CD4-positive, alpha-beta T cell treated with Interleukin-1 beta for 1 hour (primary cell): ENCODE measurements around the gene PCNX4.

Source experiments
- DNase-seq, 2 donors: peaks; one replicate each; pipeline ENCODE4 v3.0.0-alpha.2; 2020 to 2022

PCNX4 gene

DNA sequence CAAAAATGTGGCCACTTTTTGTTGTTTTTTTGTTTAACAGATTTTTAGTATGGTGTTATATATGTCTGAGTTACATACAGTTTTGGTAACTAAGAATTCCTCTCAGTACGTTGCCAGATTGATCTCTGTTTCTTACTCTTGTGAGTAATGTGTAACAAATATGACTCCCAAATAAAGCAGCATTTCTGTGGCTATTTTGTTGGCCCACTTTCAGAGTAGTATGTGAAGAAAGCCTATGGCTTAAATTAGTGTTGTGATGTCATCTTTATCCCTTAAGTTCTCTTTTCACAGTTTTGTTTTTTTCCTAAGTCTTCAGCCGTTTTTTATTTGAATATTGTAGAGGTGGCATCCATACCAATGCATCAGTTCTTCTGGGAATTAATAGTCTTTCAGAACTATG lies 10.7 kb downstream of the PCNX4 start:
- DNase-seq: no peak

DNA sequence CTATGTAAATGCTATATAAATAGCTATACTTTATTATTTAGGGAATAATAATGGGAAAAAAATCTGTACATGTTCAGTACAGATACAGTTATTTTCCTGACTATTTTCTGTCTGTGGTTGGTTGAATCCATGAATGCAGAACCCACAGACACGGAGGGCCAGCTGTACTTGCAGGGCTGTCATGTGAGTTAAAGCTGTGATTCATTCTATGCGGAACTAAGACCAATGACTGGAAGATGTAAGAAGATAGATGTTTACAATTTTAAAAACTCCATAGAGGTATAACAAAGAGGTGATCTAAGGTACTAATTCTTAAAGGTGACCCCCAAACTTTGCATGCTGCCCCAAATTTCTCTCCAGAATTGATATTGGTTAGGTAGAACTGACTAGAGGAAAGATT lies 14.6 kb downstream of the PCNX4 start:
- no peak for DNase-seq

DNA sequence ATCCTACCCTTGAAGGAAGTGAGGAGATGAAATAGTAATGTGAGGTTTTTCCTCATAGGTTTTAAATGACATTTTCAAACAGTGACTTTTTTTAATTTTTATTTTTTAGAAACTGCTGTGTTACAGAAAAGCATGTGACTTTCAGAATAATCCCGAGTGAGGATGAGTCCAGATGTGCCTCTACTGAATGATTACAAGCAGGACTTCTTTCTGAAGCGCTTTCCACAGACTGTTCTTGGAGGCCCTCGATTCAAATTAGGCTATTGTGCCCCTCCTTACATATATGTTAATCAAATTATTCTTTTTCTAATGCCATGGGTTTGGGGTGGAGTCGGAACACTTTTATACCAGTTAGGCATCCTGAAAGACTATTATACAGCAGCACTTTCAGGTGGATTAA lies 15.8 kb downstream of the PCNX4 start:
- DNase-seq: no peak

DNA sequence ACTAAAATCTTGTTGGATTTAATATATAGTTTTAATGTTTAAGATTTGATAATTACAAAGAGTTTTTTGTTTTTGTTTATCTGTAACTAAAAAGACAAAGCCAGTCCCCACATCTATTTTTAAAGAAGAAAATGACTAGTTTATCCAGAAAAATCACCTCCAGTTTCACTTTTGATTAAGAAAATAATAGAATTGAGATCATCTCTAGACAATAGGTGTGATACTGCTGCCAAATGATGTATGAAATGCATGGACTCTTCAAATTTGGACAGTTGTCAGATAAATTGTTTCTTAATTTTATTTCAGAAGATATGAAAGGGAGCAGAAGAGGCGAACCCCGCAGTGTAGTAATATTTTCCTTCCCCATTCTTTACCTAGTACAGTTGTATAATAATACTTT lies 20.0 kb downstream of the PCNX4 start:
- DNase-seq: no peak

DNA sequence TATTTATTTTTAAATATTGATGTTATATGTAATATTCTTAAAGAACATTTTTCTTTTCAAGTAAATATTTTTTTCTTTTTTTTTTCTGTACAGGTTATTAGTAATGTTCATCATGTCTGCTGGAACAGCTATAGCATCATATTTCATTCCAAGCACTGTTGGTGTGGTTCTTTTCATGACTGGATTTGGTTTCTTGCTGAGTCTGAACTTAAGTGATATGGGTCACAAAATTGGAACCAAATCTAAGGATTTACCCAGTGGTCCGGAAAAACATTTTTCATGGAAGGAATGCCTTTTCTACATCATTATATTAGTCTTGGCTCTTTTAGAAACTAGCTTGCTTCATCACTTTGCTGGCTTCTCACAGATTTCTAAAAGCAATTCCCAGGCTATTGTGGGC lies 23.2 kb downstream of the PCNX4 start:
- DNase-seq: no peak

DNA sequence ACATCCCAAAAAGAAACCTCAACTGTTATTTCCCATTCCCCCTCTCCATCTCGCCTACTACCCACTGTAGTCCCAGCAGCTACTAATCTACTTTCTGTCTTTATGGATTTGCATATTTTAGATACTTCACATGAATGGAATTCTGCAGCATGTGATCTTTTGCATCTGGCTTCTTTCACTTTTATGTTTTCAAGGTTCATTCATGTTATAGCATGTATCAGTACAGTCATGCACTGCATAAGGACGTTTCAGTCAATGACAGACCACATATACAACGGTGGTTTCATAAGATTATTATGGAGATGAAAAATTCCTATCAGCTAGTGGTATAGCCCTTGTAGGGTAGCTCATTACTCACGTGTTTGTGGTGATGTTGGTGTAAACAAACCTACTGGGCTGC lies 24.5 kb downstream of the PCNX4 start:
- no peak for DNase-seq

DNA sequence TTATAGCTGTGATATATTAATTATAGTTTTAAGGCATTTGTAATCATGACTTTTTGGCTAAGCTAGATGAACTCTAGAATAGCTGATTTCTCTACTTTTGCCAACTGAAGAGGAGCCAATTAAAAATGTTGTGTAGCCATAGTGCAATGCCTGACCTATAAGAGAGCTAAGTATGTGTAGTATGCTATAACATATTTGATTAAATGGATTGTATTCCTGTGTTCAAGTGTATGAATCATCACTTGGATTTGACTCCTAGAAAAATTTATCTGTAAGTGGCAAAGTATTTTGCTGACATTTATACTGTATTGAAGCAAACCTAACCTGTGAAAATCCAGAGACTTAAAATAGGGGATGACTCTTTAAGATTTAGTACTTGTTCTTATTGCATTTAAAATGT lies 34.2 kb downstream of the PCNX4 start:
- no peak for DNase-seq

DNA sequence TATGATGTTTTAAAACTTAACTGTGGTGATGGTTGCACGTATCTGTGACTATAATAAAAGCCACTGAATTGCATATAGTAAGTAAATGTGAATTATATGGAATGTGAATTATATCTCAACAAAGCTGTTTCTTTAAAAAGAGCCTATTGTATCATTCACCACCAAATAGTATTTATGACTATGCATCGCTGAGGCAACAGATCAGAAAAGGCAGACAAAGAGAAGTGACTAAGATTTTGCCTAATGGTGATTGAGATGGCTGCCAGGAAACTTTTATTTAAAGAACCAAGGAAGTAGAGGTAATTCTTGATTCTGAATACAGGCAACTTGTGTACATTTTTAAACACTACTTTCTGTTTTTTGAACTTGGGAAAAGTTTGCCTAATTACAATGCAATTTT lies 41.8 kb downstream of the PCNX4 start:
- no peak for DNase-seq

DNA sequence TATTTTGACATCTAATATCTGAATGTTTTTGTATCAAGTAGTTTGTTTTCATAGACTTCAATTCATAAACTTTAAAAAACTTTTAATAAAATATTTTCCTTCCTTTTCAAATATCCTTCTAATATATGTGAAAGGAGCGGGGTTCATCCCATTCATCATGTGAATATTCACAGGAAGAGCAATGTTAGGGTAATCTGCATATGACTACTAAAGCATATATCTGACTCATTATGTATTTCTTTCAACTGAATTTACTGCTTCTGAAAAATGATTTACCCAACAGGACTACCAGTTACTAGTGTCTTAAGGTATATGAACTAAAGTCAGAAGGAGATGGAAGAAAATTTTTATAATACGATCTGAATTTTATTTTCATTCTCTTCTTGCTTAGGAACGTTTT lies 43.0 kb downstream of the PCNX4 start:
- no peak for DNase-seq

DNA sequence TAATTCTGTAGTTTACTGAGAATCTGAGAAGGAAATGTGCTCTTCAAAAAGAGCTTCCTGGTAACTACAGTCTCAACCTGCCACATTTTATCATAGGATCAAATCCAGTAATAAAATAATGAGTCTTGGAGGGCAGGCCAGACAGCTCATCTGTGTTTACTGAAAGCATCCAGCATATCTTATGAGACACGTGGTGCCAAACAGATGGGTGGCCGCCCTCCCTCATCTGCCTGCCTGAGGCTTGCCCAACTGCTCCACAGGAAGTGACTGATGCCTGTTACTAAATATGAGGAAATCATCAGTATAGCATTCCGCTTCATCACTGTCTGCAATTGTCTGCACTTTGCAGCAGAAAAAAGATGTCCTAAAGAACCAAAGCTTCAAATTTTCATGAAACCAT lies 60.0 kb downstream of the PCNX4 start:
- peak; percentile 70 to 80 for DNase-seq

DNA sequence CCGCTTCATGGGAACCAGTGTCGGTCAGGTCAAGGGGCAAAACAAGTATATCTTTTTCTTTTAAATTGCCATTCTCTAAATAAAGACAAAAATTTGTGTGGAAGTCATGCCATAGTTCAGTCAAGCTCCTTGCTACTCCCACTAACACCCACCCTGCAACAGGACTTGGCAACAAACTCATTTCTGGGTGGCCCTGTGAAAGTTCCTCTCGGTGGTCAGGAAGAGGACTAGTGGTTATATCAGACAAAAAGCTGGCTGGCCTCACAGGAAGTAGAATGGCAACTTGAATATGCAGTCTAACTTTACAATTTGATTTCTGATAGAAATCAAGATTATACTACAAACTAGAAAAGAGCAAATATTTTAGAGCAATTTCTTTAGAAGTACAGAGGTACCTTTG lies 62.3 kb downstream of the PCNX4 start:
- peak in 1 of 2 donors; percentile 31 for DNase-seq

DNA sequence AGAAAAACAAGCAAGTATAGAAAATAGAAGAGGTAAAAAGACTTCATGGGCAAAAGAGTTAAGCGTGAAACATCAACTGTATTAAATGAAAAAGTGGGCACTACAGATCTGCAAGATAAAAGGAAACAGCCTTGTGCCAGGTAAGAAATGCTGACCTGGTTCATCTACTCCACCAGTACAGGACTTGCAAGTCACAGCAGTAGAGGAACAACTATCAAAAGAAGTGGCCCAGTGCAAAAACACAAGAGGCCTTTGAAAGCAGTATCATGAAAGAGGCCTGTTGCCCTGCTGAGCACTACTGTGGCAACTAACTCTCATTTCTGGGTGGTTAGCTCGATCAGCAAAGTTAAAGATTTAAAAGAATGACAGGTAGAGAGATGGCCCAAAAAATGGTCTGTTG lies 62.9 kb downstream of the PCNX4 start:
- DNase-seq: no peak

DNA sequence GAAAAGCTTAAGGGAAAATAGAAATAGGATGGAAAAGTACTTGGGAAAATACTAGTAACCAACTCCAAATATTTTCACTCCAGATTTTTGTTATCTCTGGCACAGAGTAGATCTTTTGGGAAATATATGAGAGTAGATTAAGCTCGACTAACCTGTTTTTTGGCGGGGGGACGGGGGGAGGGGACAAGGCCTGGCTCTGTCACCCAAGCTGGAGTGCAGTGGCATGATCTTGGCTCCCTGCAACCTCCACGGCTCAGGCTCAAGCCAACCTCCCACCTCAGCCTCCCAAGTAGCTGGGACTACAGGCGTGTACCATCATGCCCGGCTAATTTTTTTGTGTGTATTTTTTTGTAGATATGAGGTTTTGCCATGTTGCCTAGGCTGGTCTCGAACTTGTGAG lies 68.7 kb downstream of the PCNX4 start:
- DNase-seq: no peak

DNA sequence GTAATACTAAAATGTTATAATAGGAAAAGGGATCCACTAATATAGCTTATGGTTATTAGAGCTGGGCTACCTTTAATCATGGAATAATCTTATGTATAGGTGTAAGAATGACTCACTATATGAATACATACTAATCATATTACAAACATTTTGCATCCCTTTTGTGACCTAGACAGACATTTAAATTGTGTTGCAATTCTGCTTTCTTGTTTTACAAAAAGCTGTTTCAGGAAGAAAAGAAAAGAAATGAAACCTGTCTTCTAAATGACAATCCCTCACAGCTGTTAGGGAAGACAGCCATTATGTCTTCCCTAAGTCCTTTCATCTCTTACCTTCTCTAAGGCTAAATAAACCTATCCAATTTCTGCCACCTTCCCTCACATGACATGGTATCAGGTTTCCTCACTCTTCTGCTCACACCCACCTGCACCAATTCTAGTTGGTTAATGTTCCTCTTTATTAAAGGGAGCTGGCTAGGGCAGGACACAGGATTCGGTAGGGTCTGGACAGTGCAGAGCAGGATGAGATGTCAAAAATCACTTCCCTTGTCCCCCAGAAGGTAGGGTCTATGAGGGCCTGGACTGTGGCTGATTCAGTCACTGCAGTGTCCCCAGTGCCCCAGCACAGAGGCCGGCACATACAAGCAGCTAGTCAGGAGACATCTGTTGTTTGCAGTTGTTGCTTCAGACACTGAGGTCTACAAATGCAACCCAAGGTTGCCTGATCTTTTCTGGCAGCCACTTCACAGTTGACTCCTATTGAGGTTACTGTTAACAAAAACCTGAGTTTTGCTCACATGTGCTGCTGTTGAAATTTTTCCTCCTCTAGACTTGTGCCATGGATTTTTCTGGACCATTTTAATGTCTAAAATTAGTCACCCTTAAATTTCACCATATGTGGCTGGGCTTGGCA lies 69.7 kb downstream of the PCNX4 start:
- DNase-seq: no peak

DNA sequence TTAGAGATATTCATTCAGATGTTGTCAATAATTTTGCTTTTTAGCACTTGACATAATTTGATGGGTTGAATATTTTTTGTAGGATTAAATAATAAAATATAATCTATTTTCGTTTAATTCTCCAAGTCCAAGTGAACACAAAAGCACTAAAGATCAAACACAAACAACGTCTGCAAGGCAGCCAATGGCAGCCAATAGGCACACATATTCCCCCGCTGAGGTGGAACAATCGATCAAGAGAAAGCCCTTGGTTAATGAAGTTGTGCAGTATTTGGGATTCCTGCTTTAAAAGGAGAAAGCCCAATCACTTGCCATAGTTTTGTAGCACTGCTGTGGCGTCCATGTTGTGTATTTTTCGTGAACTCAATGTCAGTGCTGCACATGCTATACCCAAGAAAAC lies 72.0 kb downstream of the PCNX4 start:
- no peak for DNase-seq

DNA sequence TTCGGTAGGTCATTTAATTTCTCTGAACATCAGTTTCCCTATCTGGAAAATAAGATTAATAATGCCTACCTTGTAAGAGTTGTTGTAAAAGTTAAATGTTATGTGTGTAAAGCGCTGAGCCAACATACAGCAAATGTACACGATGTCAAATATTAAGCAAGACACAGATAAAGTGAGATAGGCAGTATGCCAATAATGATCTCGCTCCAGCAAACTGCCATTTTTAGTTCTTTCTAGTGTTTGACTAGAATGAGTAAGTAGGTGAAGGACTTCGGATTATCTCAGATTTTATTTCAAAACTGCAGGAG lies 72.6 kb downstream of the PCNX4 start:
- DNase-seq: no peak

DNA sequence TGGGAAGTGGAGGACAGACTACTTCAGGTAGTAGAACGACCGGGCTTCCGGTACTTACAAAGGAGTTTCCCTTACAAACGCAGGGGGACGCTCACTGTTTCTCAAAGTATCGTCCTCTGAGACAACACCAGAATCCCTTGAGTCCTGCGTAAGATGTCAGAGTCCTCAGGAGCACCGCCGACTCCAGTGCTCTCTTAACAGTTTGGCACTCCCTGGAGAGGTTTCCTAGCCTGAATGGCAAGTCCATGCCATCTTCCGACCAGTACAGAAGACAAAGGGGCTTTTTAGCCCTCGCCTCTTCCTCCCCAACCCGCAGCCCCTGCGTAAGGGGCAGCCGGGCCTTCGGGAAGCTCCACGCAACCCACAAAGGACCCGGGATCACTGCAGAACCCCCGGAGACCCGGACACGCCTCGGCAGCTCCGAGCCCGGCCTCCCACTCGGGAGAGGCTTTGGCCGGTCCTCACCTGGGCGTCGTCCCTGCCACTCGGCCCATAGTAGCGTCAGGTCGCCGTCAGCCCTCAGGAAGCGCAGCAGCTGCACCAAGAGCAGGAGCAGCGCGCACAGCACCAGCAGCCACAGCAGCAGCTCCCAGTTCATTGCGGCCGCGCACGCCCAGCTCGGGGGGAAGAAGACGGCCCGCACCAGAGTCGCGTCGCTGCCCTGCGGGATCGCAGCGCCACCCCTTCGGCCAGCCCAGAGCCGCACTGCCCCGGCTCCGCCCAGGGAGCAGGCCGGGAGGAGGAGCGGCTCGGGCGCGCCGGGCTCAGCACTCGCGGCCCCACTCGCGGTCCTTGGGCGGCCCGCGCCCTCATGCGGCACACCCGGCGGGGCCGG lies 73.2 kb downstream of the PCNX4 start, which contains the start of gene DHRS7:
DHRS7 (minus strand) TSS at position 687 of the 835 bp plus-strand sequence; CDS start at position 598, 89 bp downstream.
- DNase-seq: peak; percentile 77 to 80

DNA sequence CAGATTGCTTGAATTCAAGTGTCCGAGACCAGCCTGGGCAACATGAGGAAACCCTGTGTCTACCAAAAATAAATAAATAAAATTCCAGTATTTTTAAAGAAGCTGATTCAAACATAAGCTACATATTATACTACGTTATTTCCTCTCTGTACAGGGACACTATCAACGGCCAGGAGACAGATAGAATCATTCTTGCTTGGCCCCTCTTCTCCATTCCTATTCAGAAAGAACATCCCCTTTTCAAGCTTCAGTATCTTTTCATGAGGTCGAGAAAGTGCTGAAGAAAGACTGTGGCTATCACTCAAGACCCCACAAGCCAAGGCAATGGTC lies 73.8 kb downstream of the PCNX4 start:
- no peak for DNase-seq

DNA sequence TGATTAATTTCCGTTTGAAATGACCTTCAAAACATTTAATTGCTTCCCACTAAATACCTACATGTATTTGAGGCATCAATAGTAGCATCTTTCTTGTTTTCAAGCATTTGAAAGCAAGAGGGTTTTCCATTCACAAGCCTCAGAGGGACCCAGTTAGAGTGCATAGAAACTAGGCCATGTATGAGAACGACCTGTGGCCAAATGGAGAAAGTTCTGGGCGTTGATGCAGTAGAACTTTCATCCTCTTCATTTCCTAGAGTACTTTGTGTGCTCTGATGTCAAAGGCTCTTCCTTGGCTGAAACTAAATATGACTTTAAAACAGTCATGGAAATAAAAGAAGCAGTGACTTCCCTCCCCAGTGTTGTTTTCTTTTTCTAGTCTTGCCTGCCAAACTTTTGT lies 74.4 kb downstream of the PCNX4 start:
- DNase-seq: peak in 1 of 2 donors; percentile 42

DNA sequence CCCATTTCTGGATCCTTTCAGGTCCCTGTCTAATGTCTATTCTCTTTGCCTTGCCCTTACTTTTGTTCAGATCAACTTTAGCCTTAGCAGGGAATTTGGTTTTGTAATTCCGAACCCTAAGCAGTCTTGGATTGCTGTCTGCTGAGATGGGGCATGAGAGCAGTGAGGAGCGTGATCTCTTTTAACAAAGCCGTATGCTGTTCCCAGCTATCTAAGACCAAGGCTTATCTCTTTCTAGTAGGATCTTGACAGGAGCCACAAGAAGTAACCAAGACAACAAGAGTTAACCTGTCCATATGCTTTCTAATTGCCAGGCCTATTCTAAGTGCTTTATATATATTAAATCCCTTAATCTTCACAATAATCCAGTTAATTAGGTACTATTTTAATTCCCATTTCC lies 78.0 kb downstream of the PCNX4 start:
- DNase-seq: no peak

DNA sequence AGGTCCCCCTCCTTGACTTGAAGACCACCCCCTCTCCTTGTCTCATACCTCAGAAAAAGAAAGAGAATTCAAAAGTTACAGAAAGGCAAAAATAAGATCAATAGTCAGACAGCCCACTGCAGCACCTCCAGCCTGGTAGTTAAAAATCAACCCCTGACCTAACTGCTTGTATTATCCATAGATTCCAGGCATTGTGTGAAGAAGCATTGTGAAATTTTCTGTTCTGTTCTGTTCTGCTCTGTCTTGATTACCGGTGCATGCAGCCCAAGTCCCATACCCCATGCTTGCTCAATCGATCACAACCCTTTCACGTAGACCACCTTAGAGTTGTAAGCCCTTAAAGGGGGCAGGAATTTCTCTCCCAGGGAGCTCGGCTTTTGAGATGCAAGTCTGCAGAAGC lies 79.2 kb downstream of the PCNX4 start:
- DNase-seq: no peak

DNA sequence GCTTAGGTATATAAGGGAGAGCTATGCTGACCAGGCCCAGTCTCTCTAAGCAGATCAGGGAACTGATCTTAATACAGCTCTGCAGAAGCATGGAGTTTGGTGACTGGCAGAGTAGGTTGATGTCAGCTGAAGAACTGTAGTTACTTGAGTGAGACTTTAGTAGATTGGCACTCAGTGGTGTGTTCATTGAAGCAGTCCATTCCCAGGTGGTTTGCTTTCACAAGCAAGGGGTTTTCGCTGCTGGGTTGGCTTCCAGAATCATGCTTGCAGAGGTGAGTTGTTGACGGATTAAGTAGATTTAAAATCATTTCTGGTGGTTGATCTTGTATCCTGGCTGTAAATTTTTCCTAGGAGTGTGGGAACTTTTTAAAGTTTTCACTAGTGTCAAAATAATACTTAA lies 80.0 kb downstream of the PCNX4 start:
- no peak for DNase-seq

DNA sequence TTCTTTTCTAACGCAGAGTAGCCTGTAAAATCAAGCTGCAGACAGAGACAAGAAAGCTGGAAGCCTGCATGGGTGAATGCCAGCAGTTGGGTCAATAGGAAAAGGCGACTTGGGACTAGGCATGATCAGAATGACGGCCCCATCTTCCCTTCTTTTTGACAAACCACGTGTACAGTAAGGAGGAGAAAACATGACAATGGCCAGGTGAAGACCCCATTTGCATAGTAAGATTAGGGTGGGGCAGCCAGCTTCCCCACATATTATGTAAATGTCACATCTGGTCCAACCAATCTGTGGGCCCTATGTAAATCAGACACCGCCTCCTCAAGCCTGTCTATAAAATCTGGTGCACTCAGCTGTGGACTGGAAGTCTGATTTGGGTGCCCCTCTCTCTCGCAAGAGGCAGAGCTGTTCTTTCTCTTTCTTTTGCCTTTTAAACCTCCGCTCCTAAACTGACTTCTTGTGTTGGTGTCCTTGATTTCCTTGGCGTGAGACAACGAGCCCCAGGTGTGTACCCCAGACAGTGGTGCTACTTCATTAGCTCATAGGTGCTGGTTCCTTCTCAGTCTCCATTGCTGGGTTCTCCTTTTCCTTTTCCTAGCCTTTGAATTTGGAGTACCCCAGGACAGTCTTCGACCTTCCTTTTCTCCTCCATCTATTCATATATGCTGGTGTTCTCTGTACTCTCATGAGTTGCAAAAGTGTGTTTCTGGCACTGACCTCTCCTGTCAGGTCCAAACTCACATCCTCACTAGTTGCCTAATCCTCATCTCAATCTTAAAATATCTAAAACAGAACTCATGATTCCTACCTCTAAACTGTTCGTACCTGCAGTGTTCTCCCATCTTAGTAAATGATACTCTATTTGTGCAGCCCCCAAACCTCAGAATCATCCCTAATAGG lies 82.9 kb downstream of the PCNX4 start:
- no peak for DNase-seq
